ENCODE measurements around the gene NECAB2.

GRCh38 chr16:83994087-83994486, 26.0 kb downstream of the NECAB2 start:
- TF ChIP-seq RFX5 (IDR thresholded peaks at IDR 0.05) (no peak), CTCF (IDR thresholded peaks at IDR 0.05) (no peak), RAD21 (conservative IDR thresholded peaks at IDR 0.05 in 1 of 2, IDR thresholded peaks at IDR 0.05 in 1 of 2) (no peak)

All from A549 (cell line).